DOHH2 (cell line): ENCODE data around the gene CTAGE8.
"Not testable (repeated sequence)": the region's sequence is repeated elsewhere in the genome, so short reads cannot be mapped to it uniquely, and the experiment has no call there.

ENCODE experiments used
- CTCF ChIP-seq: fragments of 200-600 bp; sonication (generic); IDR thresholded peaks from one replicate; pipeline ENCODE4 v1.5.1; 2014; ENCODE audit warnings: antibody characterized with exemption, mild to moderate bottlenecking, low read depth, low read length; ENCODE audit not compliant: poor library complexity, severe bottlenecking
- EZH2phosphoT487 ChIP-seq: fragments of 200-600 bp; sonication (generic); IDR thresholded peaks from 2 replicates; pipeline ENCODE4 v1.6.1; 2017; ENCODE audit warnings: borderline replicate concordance, mild to moderate bottlenecking, antibody characterized with exemption, low read length, moderate library complexity, mixed read lengths

GRCh38 chr7:144293794-144294499, 24.9 kb upstream of the CTAGE8 start:
- TF ChIP-seq EZH2phosphoT487, CTCF: not testable (repeated sequence)
